ENCODE results near the gene GRIN2A.

DNA sequence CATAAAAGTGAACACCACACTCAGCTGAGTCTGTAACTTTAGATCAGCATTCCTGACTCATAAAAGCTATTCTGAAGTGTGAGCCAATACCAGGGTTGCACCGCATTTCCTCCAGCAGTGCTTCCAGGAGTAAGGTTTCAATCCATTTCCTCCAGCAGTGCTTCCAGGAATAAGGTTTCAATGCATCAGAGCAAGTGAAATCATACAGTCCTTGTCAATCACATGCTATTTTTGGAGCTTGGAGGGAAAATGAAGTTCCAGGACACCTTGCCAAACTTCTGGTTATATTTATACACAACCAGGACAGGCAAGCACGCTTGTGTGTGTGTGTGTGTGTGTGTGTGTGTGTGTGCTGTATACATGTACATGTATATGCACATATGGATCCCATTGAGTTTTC, 327.6 kb downstream of the GRIN2A start:
- TF ChIP-seq, protein P1, sequence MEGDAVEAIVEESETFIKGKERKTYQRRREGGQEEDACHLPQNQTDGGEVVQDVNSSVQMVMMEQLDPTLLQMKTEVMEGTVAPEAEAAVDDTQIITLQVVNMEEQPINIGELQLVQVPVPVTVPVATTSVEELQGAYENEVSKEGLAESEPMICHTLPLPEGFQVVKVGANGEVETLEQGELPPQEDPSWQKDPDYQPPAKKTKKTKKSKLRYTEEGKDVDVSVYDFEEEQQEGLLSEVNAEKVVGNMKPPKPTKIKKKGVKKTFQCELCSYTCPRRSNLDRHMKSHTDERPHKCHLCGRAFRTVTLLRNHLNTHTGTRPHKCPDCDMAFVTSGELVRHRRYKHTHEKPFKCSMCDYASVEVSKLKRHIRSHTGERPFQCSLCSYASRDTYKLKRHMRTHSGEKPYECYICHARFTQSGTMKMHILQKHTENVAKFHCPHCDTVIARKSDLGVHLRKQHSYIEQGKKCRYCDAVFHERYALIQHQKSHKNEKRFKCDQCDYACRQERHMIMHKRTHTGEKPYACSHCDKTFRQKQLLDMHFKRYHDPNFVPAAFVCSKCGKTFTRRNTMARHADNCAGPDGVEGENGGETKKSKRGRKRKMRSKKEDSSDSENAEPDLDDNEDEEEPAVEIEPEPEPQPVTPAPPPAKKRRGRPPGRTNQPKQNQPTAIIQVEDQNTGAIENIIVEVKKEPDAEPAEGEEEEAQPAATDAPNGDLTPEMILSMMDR (IDR thresholded peaks at IDR 0.05) = no peak
- no peak for TF ChIP-seq EZH2 (IDR thresholded peaks at IDR 0.05; ENCODE audit: borderline replicate concordance, insufficient read depth, low read depth, low read length, poor library complexity, severe bottlenecking)
